ENCODE data around the gene TOR3A. TPM values are rescaled to one million over a fixed set of nuclear protein-coding genes. Genes with fewer than 3 reads are reported as not detected.

TOR3A gene
- polyA plus RNA-seq, 3 donors = 21.9 to 26.3 (median 24.2) TPM

GRCh38 chr1:179142889-179143299 is 61.0 kb downstream of the TOR3A start:
- no peak for DNase-seq

GRCh38 chr1:179143322-179143721 is 61.5 kb downstream of the TOR3A start:
- no peak for DNase-seq

- DNase-seq = no peak
Measured at GRCh38 chr1:179144626-179145025, 62.8 kb downstream of the TOR3A start.

GRCh38 chr1:179145521-179145920 is 63.7 kb downstream of the TOR3A start:
- no peak for DNase-seq

Other genes with a start within 250 kb of the TOR3A start
- gene ANGPTL1, start 211.0 kb upstream of the TOR3A start, polyA plus RNA-seq (ENCODE audit: insufficient read length in 3 of 3) = 1 to 10 TPM; 2.7 to 6.2 (median 4.2) TPM
- 10 to 100 TPM; 36.9 to 42.5 (median 40.1) TPM for gene FAM20B, start 56.2 kb upstream of the TOR3A start, polyA plus RNA-seq (ENCODE audit: insufficient read length in 3 of 3)
- 10 to 100 TPM in 2 of 3 donors, 1 to 10 TPM in 1; 8.3 to 13.0 (median 12.6) TPM for gene ABL2, start 147.6 kb downstream of the TOR3A start, polyA plus RNA-seq (ENCODE audit: insufficient read length in 3 of 3)
- 10 to 100 TPM; 27.9 to 33.4 (median 29.5) TPM for gene SOAT1, start 211.7 kb downstream of the TOR3A start, polyA plus RNA-seq (ENCODE audit: insufficient read length in 3 of 3)

All from renal pelvis (tissue), 4 donors.